Neuronal stem cell (in vitro differentiated cells): ENCODE data around the gene ZNRF1.

ENCODE experiments used
- DNase-seq: peaks from one replicate; pipeline ENCODE4 v3.0.0-alpha.2; 2013; ENCODE audit warnings: low spot score
- H2AFZ ChIP-seq: one replicate; pipeline ENCODE4 v1.6.1; 2013; ENCODE audit warnings: mild to moderate bottlenecking, low read length, inconsistent platforms
- H2AK5ac ChIP-seq: 2 replicates; pipeline ENCODE4 v1.6.1; 2013; ENCODE audit warnings: low read depth, mild to moderate bottlenecking, inconsistent platforms, low read length, moderate library complexity, mixed read lengths
- H2BK120ac ChIP-seq: 2 replicates; pipeline ENCODE4 v1.6.1; 2013; ENCODE audit warnings: low read depth, mild to moderate bottlenecking, inconsistent platforms, low read length, moderate library complexity, mixed read lengths
- H2BK12ac ChIP-seq: one replicate; pipeline ENCODE4 v1.6.1; 2013; ENCODE audit warnings: low read length, inconsistent platforms
- H2BK15ac ChIP-seq: 2 replicates; pipeline ENCODE4 v1.6.1; 2013; ENCODE audit warnings: mild to moderate bottlenecking, low read length, inconsistent platforms, mixed read lengths
- H2BK5ac ChIP-seq: one replicate; pipeline ENCODE4 v1.6.1; 2013; ENCODE audit warnings: inconsistent platforms, mild to moderate bottlenecking, low read length, moderate library complexity
- H3K14ac ChIP-seq: one replicate; pipeline ENCODE4 v1.6.1; 2013; ENCODE audit warnings: low read length, inconsistent platforms
- H3K18ac ChIP-seq: 2 replicates; pipeline ENCODE4 v1.6.1; 2013; ENCODE audit warnings: low read length, inconsistent platforms
- H3K23ac ChIP-seq: 2 replicates; pipeline ENCODE4 v1.6.1; 2013; ENCODE audit warnings: low read depth, mild to moderate bottlenecking, mixed read lengths, low read length, inconsistent platforms; ENCODE audit not compliant: poor library complexity
- H3K27ac ChIP-seq: replicated peaks from 3 replicates; pipeline ENCODE4 v1.5.1; 2013; ENCODE audit warnings: low read length, inconsistent platforms
- H3K27me3 ChIP-seq, 3 experiments: 2 replicates each; pipeline ENCODE4 v1.6.1; 2013; ENCODE audit warnings: low read length in 3 of 3, mild to moderate bottlenecking in 2 of 3, inconsistent platforms in 1 of 3, low read depth in 1 of 3, mixed read lengths in 1 of 3, moderate library complexity in 1 of 3; ENCODE audit not compliant: control insufficient read depth in 3 of 3, insufficient read depth in 3 of 3
- H3K36me3 ChIP-seq, 2 donors: replicated peaks in 1 of 2; 2 replicates each; pipeline ENCODE4 v1.6.1; 2013; ENCODE audit warnings: low read length in 2 of 2; ENCODE audit not compliant: control insufficient read depth in 2 of 2, insufficient read depth in 2 of 2
- H3K4ac ChIP-seq: 2 replicates; pipeline ENCODE4 v1.6.1; 2013; ENCODE audit warnings: inconsistent platforms, mild to moderate bottlenecking, low read length, moderate library complexity
- H3K4me1 ChIP-seq, 2 donors: 1 replicate in 1 of 2; 2 replicates in 1 of 2; pipeline ENCODE4 v1.6.1; 2013; ENCODE audit warnings: low read length in 2 of 2, low read depth in 1 of 2; ENCODE audit not compliant: control insufficient read depth in 2 of 2, insufficient read depth in 1 of 2
- H3K4me2 ChIP-seq: one replicate; pipeline ENCODE4 v1.6.1; 2013; ENCODE audit warnings: mild to moderate bottlenecking, low read length, inconsistent platforms; ENCODE audit not compliant: insufficient read depth, poor library complexity, severe bottlenecking
- H3K4me3 ChIP-seq, 2 donors: 2 replicates each; pipeline ENCODE4 v1.5.1; 2013; ENCODE audit warnings: low read length in 2 of 2, mild to moderate bottlenecking in 2 of 2, inconsistent platforms in 1 of 2, moderate library complexity in 1 of 2
- H3K79me1 ChIP-seq: one replicate; pipeline ENCODE4 v1.6.1; 2013; ENCODE audit warnings: low read depth, mild to moderate bottlenecking, inconsistent platforms, low read length, moderate library complexity
- H3K9ac ChIP-seq: one replicate; pipeline ENCODE4 v1.6.1; 2013; ENCODE audit warnings: mild to moderate bottlenecking, low read depth, low read length, inconsistent platforms; ENCODE audit not compliant: poor library complexity
- H3K9me3 ChIP-seq, 2 donors: replicated peaks in 1 of 2; 2 replicates each; pipeline versions ENCODE3 to v1.6.1; 2013; ENCODE audit warnings: low read length in 2 of 2, mild to moderate bottlenecking in 2 of 2, inconsistent platforms in 1 of 2, low read depth in 1 of 2, mixed read lengths in 1 of 2, moderate library complexity in 1 of 2; ENCODE audit not compliant: control insufficient read depth in 2 of 2, insufficient read depth in 1 of 2
- H4K8ac ChIP-seq: one replicate; pipeline ENCODE4 v1.6.1; 2013; ENCODE audit warnings: low read depth, mild to moderate bottlenecking, inconsistent platforms, low read length, moderate library complexity
- H4K91ac ChIP-seq: one replicate; pipeline ENCODE4 v1.6.1; 2013; ENCODE audit warnings: low read length, low read depth, mild to moderate bottlenecking, inconsistent platforms; ENCODE audit not compliant: poor library complexity
- WGBS, 2 donors: extraction: QIAGEN DNeasy Blood & Tissue Kit; methylation state at CpG; one replicate each; pipeline ENCODE4 v1.1.7; 2013; ENCODE audit warnings: missing lambda C conversion rate in 2 of 2, mixed read lengths in 1 of 2; ENCODE audit not compliant: insufficient read length in 2 of 2, insufficient replicate concordance in 1 of 2; ENCODE audit errors: extremely low coverage in 2 of 2; 5-methylcytosine and 5-hydroxymethylcytosine counted together

The ZNRF1 gene

DNA sequence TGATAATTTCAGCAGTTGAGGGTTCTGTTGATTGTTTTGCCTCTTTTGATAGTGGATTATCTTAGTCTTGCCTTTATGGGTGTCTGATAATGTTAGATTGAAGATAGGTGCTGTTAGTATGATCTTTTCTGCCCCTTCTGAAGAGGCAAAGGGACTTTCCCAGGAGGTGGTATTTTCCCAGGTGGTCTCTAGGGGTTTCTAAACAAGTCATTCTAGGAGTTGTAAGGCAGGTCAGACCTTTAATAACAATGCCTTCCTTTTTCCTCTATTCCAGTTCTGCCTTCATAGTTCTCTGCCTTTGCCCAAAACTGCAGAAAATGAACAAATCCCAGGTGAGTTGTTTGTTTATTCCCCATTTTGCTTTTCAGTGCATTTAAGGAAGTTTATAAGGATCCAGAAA, 153.8 kb downstream of the ZNRF1 start:
- H3K4me1 ChIP-seq: no peaks in the 10 kb centered on the region
- no peak overlapping the region for H3K4me3 ChIP-seq
- no peak for DNase-seq
- H2AFZ ChIP-seq: no peak overlapping the region
- no peak overlapping the region for H4K91ac ChIP-seq
- no peaks in the 10 kb centered on the region for H3K27me3 ChIP-seq
- no peak overlapping the region for H2AK5ac ChIP-seq
- H4K8ac ChIP-seq: no peak overlapping the region
- no peak overlapping the region for H2BK12ac ChIP-seq
- no peak overlapping the region for H3K4me2 ChIP-seq
- H3K9ac ChIP-seq: no peak overlapping the region
- peaks cover 18 to 57% of the 10 kb centered on the region in 2 donors for H3K36me3 ChIP-seq
- peaks cover 15 to 77% of the 10 kb centered on the region in 2 donors for H3K9me3 ChIP-seq
- no peak overlapping the region for H2BK15ac ChIP-seq
- no peak overlapping the region for H3K23ac ChIP-seq
- no peak overlapping the region for H3K14ac ChIP-seq
- no peak overlapping the region for H2BK120ac ChIP-seq
- H3K18ac ChIP-seq: no peak overlapping the region
- no peak overlapping the region for H3K27ac ChIP-seq
- no peak overlapping the region for H3K4ac ChIP-seq
- no peak overlapping the region for H2BK5ac ChIP-seq
- peaks cover 6% of the 10 kb centered on the region for H3K79me1 ChIP-seq

- H2BK15ac ChIP-seq: no peak overlapping the region
- H4K8ac ChIP-seq: no peak overlapping the region
- H2AFZ ChIP-seq: no peak overlapping the region
- H3K4me2 ChIP-seq: no peak overlapping the region
- H3K18ac ChIP-seq: no peak overlapping the region
- H2AK5ac ChIP-seq: no peak overlapping the region
- no peak overlapping the region for H2BK120ac ChIP-seq
- no peak overlapping the region for H2BK5ac ChIP-seq
- no peak overlapping the region for H3K14ac ChIP-seq
- no peak for DNase-seq
- peaks cover 24 to 79% of the 10 kb centered on the region in 2 donors for H3K9me3 ChIP-seq
- H4K91ac ChIP-seq: no peak overlapping the region
- no peak overlapping the region for H3K27ac ChIP-seq
- H3K23ac ChIP-seq: no peak overlapping the region
- H3K4me1 ChIP-seq: no peaks in the 10 kb centered on the region
- H3K4me3 ChIP-seq: no peak overlapping the region
- no peaks in the 10 kb centered on the region for H3K27me3 ChIP-seq
- H2BK12ac ChIP-seq: no peak overlapping the region
- H3K9ac ChIP-seq: no peak overlapping the region
- no peak overlapping the region for H3K4ac ChIP-seq
- no CpG with 5 or more reads among the region's 1 CpG for WGBS, 2 donors
- peaks cover 10% of the 10 kb centered on the region for H3K79me1 ChIP-seq
- peaks cover 20 to 89% of the 10 kb centered on the region in 2 donors for H3K36me3 ChIP-seq
Measured at GRCh38 chr16:75160386-75160785, 161.6 kb downstream of the ZNRF1 start.
